Measurements from ENCODE around the gene ZBTB4. TPM values are rescaled to one million over a fixed set of nuclear protein-coding genes. Genes with fewer than 3 reads are reported as not detected.

ZBTB4 gene
- total RNA-seq, 3 donors from 2014 or later (not counting 1 experiment from before 2014, with no cell fraction given): 64.0 to 72.5 (median 68.4) TPM

GRCh38 chr17:7443499-7444485 is 35.6 kb downstream of the ZBTB4 start:
- WGBS (ENCODE audit: insufficient coverage): 93% methylated on average over 7 of the region's 7 CpGs
- Mint-ChIP-seq H3K27ac (no peak overlapping the region), H3K4me1 (peaks cover 25 to 36% of the 10 kb centered on the region in 2 donors), H3K4me3 (no peak overlapping the region), H3K27me3 (ENCODE audit: low read depth in 2 of 2) (peaks cover 59 to 61% of the 10 kb centered on the region in 2 donors), H3K9me3 (no peaks in the 10 kb centered on the region), H3K36me3 (no peaks in the 10 kb centered on the region)
- no peak for DNase-seq
- no peaks in the 10 kb centered on the region for H3K9me3 ChIP-seq (ENCODE audit: control insufficient read depth, insufficient read depth, low read length)
- no peaks in the 10 kb centered on the region for H3K36me3 ChIP-seq (ENCODE audit: control insufficient read depth, insufficient read depth, low read length)
- H3K27me3 ChIP-seq (ENCODE audit: control insufficient read depth, insufficient read depth, low read length): peaks cover 58% of the 10 kb centered on the region
- no peak for ATAC-seq
- intact Hi-C loops (cut with micrococcal nuclease): no loop called here
- H3K27ac ChIP-seq (ENCODE audit: low read length): no peak overlapping the region
- no peak for TF ChIP-seq CTCF (IDR thresholded peaks at IDR 0.05)
- H3K4me3 ChIP-seq (ENCODE audit: low read length): no peak overlapping the region
- H3K4me1 ChIP-seq (ENCODE audit: control insufficient read depth, insufficient read depth, low read length): peaks cover 38% of the 10 kb centered on the region

GRCh38 chr17:7442142-7442541 is 37.3 kb downstream of the ZBTB4 start:
- no peak for TF ChIP-seq CTCF (IDR thresholded peaks at IDR 0.05)
- H3K9me3 ChIP-seq (ENCODE audit: control insufficient read depth, insufficient read depth, low read length): no peaks in the 10 kb centered on the region
- intact Hi-C loops (cut with micrococcal nuclease): no loop called here
- peaks cover 60% of the 10 kb centered on the region for H3K27me3 ChIP-seq (ENCODE audit: control insufficient read depth, insufficient read depth, low read length)
- ATAC-seq (no peak), DNase-seq (no peak)
- H3K36me3 Mint-ChIP-seq: no peaks in the 10 kb centered on the region
- H3K36me3 ChIP-seq (ENCODE audit: control insufficient read depth, insufficient read depth, low read length): no peaks in the 10 kb centered on the region
- no peak overlapping the region for H3K27ac Mint-ChIP-seq
- H3K9me3 Mint-ChIP-seq: no peaks in the 10 kb centered on the region
- H3K4me3 Mint-ChIP-seq: no peak overlapping the region
- 88% methylated on average over 2 of the region's 2 CpGs for WGBS (ENCODE audit: insufficient coverage)
- H3K27me3 Mint-ChIP-seq (ENCODE audit: low read depth in 2 of 2): peaks cover 56 to 59% of the 10 kb centered on the region in 2 donors
- peaks cover 55% of the 10 kb centered on the region for H3K4me1 ChIP-seq (ENCODE audit: control insufficient read depth, insufficient read depth, low read length)
- H3K4me3 ChIP-seq (ENCODE audit: low read length): no peak overlapping the region
- peaks cover 31 to 45% of the 10 kb centered on the region in 2 donors for H3K4me1 Mint-ChIP-seq
- no peak overlapping the region for H3K27ac ChIP-seq (ENCODE audit: low read length)

- no peak overlapping the region for H3K27ac Mint-ChIP-seq
- H3K9me3 Mint-ChIP-seq: no peaks in the 10 kb centered on the region
- peaks cover 50 to 56% of the 10 kb centered on the region in 2 donors for H3K27me3 Mint-ChIP-seq (ENCODE audit: low read depth in 2 of 2)
- H3K9me3 ChIP-seq (ENCODE audit: control insufficient read depth, insufficient read depth, low read length): no peaks in the 10 kb centered on the region
- no peaks in the 10 kb centered on the region for H3K36me3 Mint-ChIP-seq
- H3K36me3 ChIP-seq (ENCODE audit: control insufficient read depth, insufficient read depth, low read length): no peaks in the 10 kb centered on the region
- intact Hi-C loops (cut with micrococcal nuclease): no loop called here
- TF ChIP-seq CTCF (IDR thresholded peaks at IDR 0.05): no peak
- no peak for ATAC-seq
- 93% methylated on average over 6 of the region's 7 CpGs for WGBS (ENCODE audit: insufficient coverage)
- peaks cover 36 to 49% of the 10 kb centered on the region in 2 donors for H3K4me1 Mint-ChIP-seq
- peaks cover 54% of the 10 kb centered on the region for H3K27me3 ChIP-seq (ENCODE audit: control insufficient read depth, insufficient read depth, low read length)
- no peak overlapping the region for H3K4me3 ChIP-seq (ENCODE audit: low read length)
- H3K27ac ChIP-seq (ENCODE audit: low read length): no peak overlapping the region
- DNase-seq: no peak
- no peak overlapping the region for H3K4me3 Mint-ChIP-seq
- peaks cover 58% of the 10 kb centered on the region for H3K4me1 ChIP-seq (ENCODE audit: control insufficient read depth, insufficient read depth, low read length)
Measured at GRCh38 chr17:7441266-7441665, 38.2 kb downstream of the ZBTB4 start.
